MM.1S (cell line): ENCODE results near the gene LSM4.
A peak's percentile ranks its signal among the peaks of the same experiment; 100 is the strongest.

Experiments
- DNase-seq: peaks from one replicate; pipeline ENCODE4 v3.0.0-alpha.2; 2015
- H2AFZ ChIP-seq: fragments of 300-600 bp; sonication (generic); 2 replicates; pipeline ENCODE4 v1.6.0; 2016; ENCODE audit warnings: antibody characterized with exemption, low read length
- H3F3A ChIP-seq: fragments of 300-600 bp; sonication (generic); 2 replicates; pipeline ENCODE4 v1.6.1; 2016; ENCODE audit warnings: mild to moderate bottlenecking, antibody characterized with exemption, low read length, moderate library complexity, mixed read lengths; ENCODE audit not compliant: insufficient read depth
- H3K27ac ChIP-seq: fragments of 300-600 bp; sonication (generic); 2 replicates; pipeline ENCODE4 v1.5.1; 2016; ENCODE audit warnings: mild to moderate bottlenecking, low read length
- H3K27me3 ChIP-seq: fragments of 300-600 bp; sonication (generic); replicated peaks from 2 replicates; pipeline ENCODE4 v1.6.0; 2016; ENCODE audit warnings: low read length; ENCODE audit not compliant: insufficient read depth
- H3K36me3 ChIP-seq: fragments of 300-600 bp; sonication (generic); replicated peaks from 2 replicates; pipeline ENCODE4 v1.6.1; 2016; ENCODE audit warnings: mild to moderate bottlenecking, low read length, mixed read lengths; ENCODE audit not compliant: insufficient read depth
- H3K4me1 ChIP-seq: fragments of 300-600 bp; sonication (generic); 2 replicates; pipeline ENCODE4 v1.6.1; 2016; ENCODE audit warnings: low read length, mixed read lengths
- H3K4me2 ChIP-seq: fragments of 300-600 bp; sonication (generic); 2 replicates; pipeline ENCODE4 v1.6.0; 2016; ENCODE audit warnings: low read depth, low read length
- H3K4me3 ChIP-seq: fragments of 300-600 bp; sonication (generic); 2 replicates; pipeline ENCODE4 v1.5.1; 2016; ENCODE audit warnings: low read length, mixed read lengths
- H3K79me2 ChIP-seq: fragments of 300-600 bp; sonication (generic); 2 replicates; pipeline ENCODE4 v1.6.1; 2016; ENCODE audit warnings: mixed run types, low read length, mixed read lengths
- H3K9ac ChIP-seq: fragments of 300-600 bp; sonication (generic); 2 replicates; pipeline ENCODE4 v1.6.1; 2016; ENCODE audit warnings: low read length, mixed read lengths
- H3K9me2 ChIP-seq: fragments of 300-600 bp; sonication (generic); replicated peaks from 2 replicates; pipeline ENCODE4 v1.6.1; 2016; ENCODE audit warnings: mild to moderate bottlenecking, low read length, mixed read lengths; ENCODE audit not compliant: insufficient read depth
- H3K9me3 ChIP-seq: fragments of 300-600 bp; sonication (generic); replicated peaks from 2 replicates; pipeline ENCODE4 v1.6.1; 2016; ENCODE audit warnings: mild to moderate bottlenecking, low read length, mixed read lengths; ENCODE audit not compliant: insufficient read depth
- H4K20me1 ChIP-seq: fragments of 300-600 bp; sonication (generic); 2 replicates; pipeline ENCODE4 v1.6.1; 2016; ENCODE audit warnings: mild to moderate bottlenecking, low read length, moderate library complexity, mixed read lengths; ENCODE audit not compliant: insufficient read depth
- EZH2 ChIP-seq: fragments of 300-600 bp; sonication (generic); optimal IDR thresholded peaks from 2 replicates; pipeline ENCODE3; 2017; ENCODE audit warnings: low read depth, mild to moderate bottlenecking, antibody characterized with exemption, low read length, mixed read lengths
- EZH2phosphoT487 ChIP-seq: fragments of 300-600 bp; sonication (generic); IDR thresholded peaks from 2 replicates; pipeline ENCODE4 v1.6.1; 2018; ENCODE audit warnings: antibody characterized with exemption, low read length
- TF ChIP-seq, protein P1 (sequence below): fragments of 300-600 bp; sonication (generic); IDR thresholded peaks from 2 replicates; pipeline ENCODE4 v1.5.1; 2016; ENCODE audit warnings: antibody characterized with exemption, low read length, mixed read lengths

Gene LSM4

GRCh38 chr19:18340190-18340989, 17.5 kb upstream of the LSM4 start, which contains the start of gene PGPEP1:
Gene PGPEP1 (plus strand): TSS chr19:18340598. CDS start chr19:18340682, 84 bp downstream.
- H3K9me2 ChIP-seq = no peaks in the 10 kb centered on the region
- peaks cover 4% of the 10 kb centered on the region; the same call in 1 of the 2 replicates for H3F3A ChIP-seq
- peak within 1 kb of the TSS; percentile 99 for H2AFZ ChIP-seq
- 0 out of 2 replicates have a peak, but pooled peaks cover 4% of the 10 kb centered on the region for H3K4me1 ChIP-seq
- H3K4me2 ChIP-seq = peak within 1 kb of the TSS; percentile 100
- H3K9ac ChIP-seq = peak within 1 kb of the TSS; percentile 60; the same call in 1 of the 2 replicates
- no peaks in the 10 kb centered on the region for H4K20me1 ChIP-seq
- H3K4me3 ChIP-seq = peak within 1 kb of the TSS; percentile 92
- H3K79me2 ChIP-seq = 0 out of 2 replicates have a peak, but pooled peaks cover 5% of the 10 kb centered on the region
- TF ChIP-seq EZH2 (no peak), EZH2phosphoT487 (no peak)
- TF ChIP-seq, protein P1, sequence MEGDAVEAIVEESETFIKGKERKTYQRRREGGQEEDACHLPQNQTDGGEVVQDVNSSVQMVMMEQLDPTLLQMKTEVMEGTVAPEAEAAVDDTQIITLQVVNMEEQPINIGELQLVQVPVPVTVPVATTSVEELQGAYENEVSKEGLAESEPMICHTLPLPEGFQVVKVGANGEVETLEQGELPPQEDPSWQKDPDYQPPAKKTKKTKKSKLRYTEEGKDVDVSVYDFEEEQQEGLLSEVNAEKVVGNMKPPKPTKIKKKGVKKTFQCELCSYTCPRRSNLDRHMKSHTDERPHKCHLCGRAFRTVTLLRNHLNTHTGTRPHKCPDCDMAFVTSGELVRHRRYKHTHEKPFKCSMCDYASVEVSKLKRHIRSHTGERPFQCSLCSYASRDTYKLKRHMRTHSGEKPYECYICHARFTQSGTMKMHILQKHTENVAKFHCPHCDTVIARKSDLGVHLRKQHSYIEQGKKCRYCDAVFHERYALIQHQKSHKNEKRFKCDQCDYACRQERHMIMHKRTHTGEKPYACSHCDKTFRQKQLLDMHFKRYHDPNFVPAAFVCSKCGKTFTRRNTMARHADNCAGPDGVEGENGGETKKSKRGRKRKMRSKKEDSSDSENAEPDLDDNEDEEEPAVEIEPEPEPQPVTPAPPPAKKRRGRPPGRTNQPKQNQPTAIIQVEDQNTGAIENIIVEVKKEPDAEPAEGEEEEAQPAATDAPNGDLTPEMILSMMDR = no peak
- H3K36me3 ChIP-seq = no peaks in the 10 kb centered on the region
- peaks cover 7% of the 10 kb centered on the region for H3K27me3 ChIP-seq
- DNase-seq = peak; percentile 71
- no peak within 1 kb of the TSS; the same call in 1 of the 2 replicates for H3K27ac ChIP-seq
- H3K9me3 ChIP-seq = no peaks in the 10 kb centered on the region

DNA sequence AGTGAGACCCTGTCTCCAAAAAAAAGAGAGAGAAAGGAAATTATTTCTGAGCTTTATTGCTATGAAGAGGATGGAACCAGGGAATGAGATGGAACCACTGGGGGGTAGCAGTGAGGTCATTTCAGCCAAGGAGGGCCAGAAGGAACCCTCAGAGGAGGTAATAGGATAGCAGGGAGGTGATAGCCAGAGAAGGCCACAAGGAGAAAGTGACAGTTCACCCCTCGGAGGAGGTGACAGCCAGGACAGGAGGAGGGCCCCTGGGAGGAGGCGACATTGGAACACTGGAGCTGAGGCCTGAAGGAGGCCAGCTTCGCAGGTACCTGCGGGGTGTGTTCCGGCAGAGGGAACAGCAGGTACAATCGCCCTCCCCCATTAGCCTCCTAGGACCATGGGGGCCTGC, 16.8 kb upstream of the LSM4 start:
- Histone ChIP-seq H3K36me3 (no peaks in the 10 kb centered on the region), H3K4me1 (0 out of 2 replicates have a peak, but pooled peaks cover 4% of the 10 kb centered on the region), H3K9me3 (no peaks in the 10 kb centered on the region), H4K20me1 (no peaks in the 10 kb centered on the region), H3K79me2 (0 out of 2 replicates have a peak, but pooled peaks cover 5% of the 10 kb centered on the region), H3K9ac (peak overlapping the region; percentile 47; the same call in 1 of the 2 replicates), H3K27ac (no peak overlapping the region), H3K4me2 (peak overlapping the region; percentile 100), H2AFZ (peak overlapping the region; percentile 99), H3F3A (peaks cover 4% of the 10 kb centered on the region; the same call in 1 of the 2 replicates), H3K4me3 (peak overlapping the region; percentile 92), H3K9me2 (no peaks in the 10 kb centered on the region), H3K27me3 (peaks cover 7% of the 10 kb centered on the region)
- DNase-seq = peak; percentile 43
- no peak for TF ChIP-seq EZH2
- TF ChIP-seq, protein P1 = peak; percentile 46
- TF ChIP-seq EZH2phosphoT487 = no peak

DNA sequence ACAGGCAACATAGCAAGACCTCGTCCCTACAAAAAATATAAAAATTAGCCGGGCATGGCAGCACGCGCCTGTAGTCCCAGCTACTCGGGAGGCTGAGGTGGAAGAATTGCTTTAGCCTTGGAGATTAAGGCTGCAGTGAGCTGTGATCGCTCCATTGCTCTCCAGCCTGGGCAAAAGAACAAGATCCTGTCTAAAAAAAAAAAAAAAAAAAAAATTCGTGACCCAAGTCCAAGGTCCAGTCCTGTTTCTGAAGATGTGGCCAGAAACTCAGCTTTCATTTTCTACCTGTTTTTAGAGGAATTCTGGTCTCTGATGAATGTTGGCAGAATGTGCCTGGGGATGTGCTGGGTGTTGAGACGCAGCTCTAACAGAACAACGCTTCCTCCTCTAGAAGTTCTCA, 15.7 kb upstream of the LSM4 start:
- TF ChIP-seq EZH2phosphoT487 (no peak), EZH2 (no peak)
- TF ChIP-seq, protein P1 = no peak
- H3K9me2 ChIP-seq = no peaks in the 10 kb centered on the region
- H3K4me1 ChIP-seq = 0 out of 2 replicates have a peak, but pooled peaks cover 4% of the 10 kb centered on the region
- H3K79me2 ChIP-seq = 0 out of 2 replicates have a peak, but pooled peaks cover 5% of the 10 kb centered on the region
- no peak overlapping the region for H3K4me2 ChIP-seq
- no peak overlapping the region for H2AFZ ChIP-seq
- H3K36me3 ChIP-seq = no peaks in the 10 kb centered on the region
- H3F3A ChIP-seq = peaks cover 4% of the 10 kb centered on the region; the same call in 1 of the 2 replicates
- H3K27ac ChIP-seq = no peak overlapping the region
- no peak overlapping the region for H3K4me3 ChIP-seq
- H3K9ac ChIP-seq = no peak overlapping the region
- H3K9me3 ChIP-seq = no peaks in the 10 kb centered on the region
- no peak for DNase-seq
- H4K20me1 ChIP-seq = no peaks in the 10 kb centered on the region
- peaks cover 15% of the 10 kb centered on the region for H3K27me3 ChIP-seq
